T-helper 1 cell treated with Interleukin-12 subunit alpha and Interleukin-12 subunit beta and Interleukin-4 antibody, amounts not matched to agents 30 ng/mL and 1 ng/mL, for 36 hours (primary cell): ENCODE data around the gene TBXT. TPM values are rescaled to one million over a fixed set of nuclear protein-coding genes. Genes with fewer than 3 reads are reported as not detected.

Experiments
- intact Hi-C: fragments of 100-400 bp; cut with micrococcal nuclease; formaldehyde crosslinking; loops from one replicate; pipeline ENCODE4 v1.15.1; 2024
- total RNA-seq: library from RNA; stranded (reverse); gene quantifications from 2 replicates; pipeline ENCODE4 v1.2.3, GENCODE V29; 2022

TBXT gene
- total RNA-seq, 1 donor from 2014 or later = not detected

- intact Hi-C loops = no loop called here
These were observed 48.3 kb downstream of the TBXT start for GRCh38 chr6:166119116-166119911.

GRCh38 chr6:166115609-166116008, 52.0 kb downstream of the TBXT start:
- intact Hi-C loops = no loop called here

GRCh38 chr6:166112580-166112979, 55.1 kb downstream of the TBXT start:
- intact Hi-C loops = no loop called here

GRCh38 chr6:166109608-166110007, 58.0 kb downstream of the TBXT start:
- intact Hi-C loops = no loop called here

Other genes with a start within 250 kb of the TBXT start
- not detected in 2 replicates for gene PRR18, start 140.5 kb upstream of the TBXT start, total RNA-seq
- gene SFT2D1, start 174.7 kb upstream of the TBXT start, total RNA-seq = 52.5 and 57.9 TPM in 2 replicates
- gene MPC1, start 215.1 kb upstream of the TBXT start, total RNA-seq = 24.1 and 27.7 TPM in 2 replicates